Tibial nerve (tissue), 4 donors: Measurements from ENCODE around the gene USP35.

Experiments used
- EP300 ChIP-seq, 2 donors: sonication (generic); formaldehyde crosslinking; IDR thresholded peaks; one replicate each; pipeline ENCODE4 v1.6.1; 2017; ENCODE audit warnings: antibody characterized with exemption in 2 of 2, mild to moderate bottlenecking in 1 of 2
- POLR2A ChIP-seq, 2 donors: fragments of 450-650 bp; IDR thresholded peaks; one replicate each; pipeline ENCODE4 v1.6.1; 2017; ENCODE audit warnings: antibody characterized with exemption in 2 of 2, mild to moderate bottlenecking in 2 of 2, moderate library complexity in 2 of 2
- TF ChIP-seq, protein P1 (sequence below), 5 experiments: fragments of 200-600 bp in 3 of 5; fragments of 450-650 bp in 2 of 5; sonication (generic) in 3 of 5; IDR thresholded peaks; one replicate each; pipeline ENCODE4 v1.5.1; 2016 to 2019; ENCODE audit warnings: antibody characterized with exemption in 5 of 5, mild to moderate bottlenecking in 3 of 5, moderate library complexity in 2 of 5

GRCh38 chr11:78161962-78162371 is 26.8 kb upstream of the USP35 start:
- TF ChIP-seq, protein P1, sequence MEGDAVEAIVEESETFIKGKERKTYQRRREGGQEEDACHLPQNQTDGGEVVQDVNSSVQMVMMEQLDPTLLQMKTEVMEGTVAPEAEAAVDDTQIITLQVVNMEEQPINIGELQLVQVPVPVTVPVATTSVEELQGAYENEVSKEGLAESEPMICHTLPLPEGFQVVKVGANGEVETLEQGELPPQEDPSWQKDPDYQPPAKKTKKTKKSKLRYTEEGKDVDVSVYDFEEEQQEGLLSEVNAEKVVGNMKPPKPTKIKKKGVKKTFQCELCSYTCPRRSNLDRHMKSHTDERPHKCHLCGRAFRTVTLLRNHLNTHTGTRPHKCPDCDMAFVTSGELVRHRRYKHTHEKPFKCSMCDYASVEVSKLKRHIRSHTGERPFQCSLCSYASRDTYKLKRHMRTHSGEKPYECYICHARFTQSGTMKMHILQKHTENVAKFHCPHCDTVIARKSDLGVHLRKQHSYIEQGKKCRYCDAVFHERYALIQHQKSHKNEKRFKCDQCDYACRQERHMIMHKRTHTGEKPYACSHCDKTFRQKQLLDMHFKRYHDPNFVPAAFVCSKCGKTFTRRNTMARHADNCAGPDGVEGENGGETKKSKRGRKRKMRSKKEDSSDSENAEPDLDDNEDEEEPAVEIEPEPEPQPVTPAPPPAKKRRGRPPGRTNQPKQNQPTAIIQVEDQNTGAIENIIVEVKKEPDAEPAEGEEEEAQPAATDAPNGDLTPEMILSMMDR (IDR thresholded peaks at IDR 0.05): no peak
- TF ChIP-seq POLR2A (IDR thresholded peaks at IDR 0.05) (no peak), EP300 (IDR thresholded peaks at IDR 0.05) (no peak)
